AG04449 (cell line): ENCODE measurements around the gene OGN.

Source experiments
- CTCF ChIA-PET: fragments of 350-600 bp; formaldehyde crosslinking; extraction: SDS; loops from one replicate; lab custom pipeline; 2021; ENCODE audit warnings: antibody characterized with exemption; lab: Yijun Ruan, JAX
- POLR2A ChIA-PET: fragments of 400-600, 350-600 bp; formaldehyde crosslinking; extraction: SDS; loops from one replicate; lab custom pipeline; 2020; ENCODE audit warnings: antibody characterized with exemption, inconsistent platforms; lab: Yijun Ruan, JAX
- DNase-seq: peaks from one replicate; pipeline ENCODE4 v3.0.0-alpha.2; 2010; ENCODE audit warnings: low read depth, low spot score
- H3K4me3 ChIP-seq: 2 replicates; pipeline ENCODE4 v1.5.1; 2011; ENCODE audit warnings: low read depth, mild to moderate bottlenecking, control low read depth, low read length
- TF ChIP-seq, protein P1 (sequence below): IDR thresholded peaks from one replicate; pipeline ENCODE4 v1.5.1; 2011; ENCODE audit warnings: mild to moderate bottlenecking, moderate library complexity, low read length, control low read depth, inconsistent platforms; ENCODE audit not compliant: insufficient read depth; ENCODE audit errors: missing control alignments

Gene OGN

DNA sequence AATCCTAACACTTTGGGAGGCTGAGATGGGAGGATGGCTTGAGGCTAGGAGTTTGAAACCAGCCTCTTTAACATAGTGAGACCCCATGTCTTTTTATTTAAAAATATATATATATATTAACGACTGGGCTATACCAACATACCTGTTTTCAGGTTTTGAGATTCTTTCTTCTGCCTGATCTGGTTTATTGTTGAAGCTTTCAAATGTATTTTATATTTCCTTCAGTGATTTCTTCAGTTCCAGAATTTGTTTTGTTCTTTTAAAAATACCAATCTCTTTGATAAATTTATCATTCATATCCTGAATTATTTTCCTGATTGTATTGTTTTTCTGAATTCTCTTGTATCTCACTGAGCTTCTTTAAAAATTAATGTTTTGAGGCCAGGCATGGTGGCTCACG lies 31.2 kb downstream of the OGN start:
- ChIA-PET CTCF (no interaction called here), POLR2A (no interaction called here)
- TF ChIP-seq, protein P1, sequence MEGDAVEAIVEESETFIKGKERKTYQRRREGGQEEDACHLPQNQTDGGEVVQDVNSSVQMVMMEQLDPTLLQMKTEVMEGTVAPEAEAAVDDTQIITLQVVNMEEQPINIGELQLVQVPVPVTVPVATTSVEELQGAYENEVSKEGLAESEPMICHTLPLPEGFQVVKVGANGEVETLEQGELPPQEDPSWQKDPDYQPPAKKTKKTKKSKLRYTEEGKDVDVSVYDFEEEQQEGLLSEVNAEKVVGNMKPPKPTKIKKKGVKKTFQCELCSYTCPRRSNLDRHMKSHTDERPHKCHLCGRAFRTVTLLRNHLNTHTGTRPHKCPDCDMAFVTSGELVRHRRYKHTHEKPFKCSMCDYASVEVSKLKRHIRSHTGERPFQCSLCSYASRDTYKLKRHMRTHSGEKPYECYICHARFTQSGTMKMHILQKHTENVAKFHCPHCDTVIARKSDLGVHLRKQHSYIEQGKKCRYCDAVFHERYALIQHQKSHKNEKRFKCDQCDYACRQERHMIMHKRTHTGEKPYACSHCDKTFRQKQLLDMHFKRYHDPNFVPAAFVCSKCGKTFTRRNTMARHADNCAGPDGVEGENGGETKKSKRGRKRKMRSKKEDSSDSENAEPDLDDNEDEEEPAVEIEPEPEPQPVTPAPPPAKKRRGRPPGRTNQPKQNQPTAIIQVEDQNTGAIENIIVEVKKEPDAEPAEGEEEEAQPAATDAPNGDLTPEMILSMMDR = no peak
- no peak for DNase-seq
- no peak overlapping the region for H3K4me3 ChIP-seq

DNA sequence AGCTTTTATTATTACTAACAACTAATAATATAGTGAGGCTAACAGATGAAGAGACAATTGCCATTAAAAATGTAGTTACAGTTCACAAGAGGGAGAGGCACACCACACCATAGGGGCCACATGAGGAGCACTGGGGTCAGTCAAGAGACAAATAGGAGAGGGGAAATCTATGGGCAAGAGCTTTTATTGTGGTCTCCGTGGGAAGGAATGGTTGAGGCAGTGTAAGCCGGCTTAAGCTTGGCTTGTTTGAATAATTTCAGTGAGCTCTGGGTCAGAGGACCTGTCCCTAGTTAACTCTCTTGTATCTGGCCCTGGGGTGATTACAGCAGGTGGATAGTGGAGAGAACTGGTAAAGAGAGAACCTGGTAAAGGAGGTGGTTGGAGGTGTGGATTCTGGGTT lies 35.3 kb downstream of the OGN start:
- ChIA-PET CTCF (interaction anchor here (1.2 kb wide), 2 partner anchors 8 to 40 kb away, joined by 3 to 4 read pairs; no protein-coding TSS in a partner anchor), POLR2A (interaction anchor here (0.6 kb wide), 1 partner anchor 156 kb away, joined by 3 read pairs; no protein-coding TSS in a partner anchor)
- TF ChIP-seq, protein P1 = no peak
- H3K4me3 ChIP-seq = no peak overlapping the region
- DNase-seq = no peak

DNA sequence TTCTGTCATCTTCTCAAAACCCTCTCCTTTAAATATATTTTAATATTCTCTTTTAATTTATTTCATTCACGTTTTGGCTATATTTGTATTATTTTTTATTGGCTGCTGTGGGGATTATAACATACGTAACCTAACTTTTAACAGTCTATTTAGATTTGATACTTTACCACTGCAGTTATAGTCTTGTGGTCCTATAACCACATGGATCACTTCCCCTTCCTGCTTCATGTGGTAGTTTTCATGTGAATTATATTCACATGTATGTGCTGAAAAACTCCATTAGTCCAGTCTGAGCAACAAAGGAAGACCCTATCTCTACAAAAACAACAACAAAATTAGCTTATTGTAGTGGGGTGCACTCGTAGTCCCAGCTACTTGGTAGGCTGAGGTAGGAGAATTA lies 44.3 kb downstream of the OGN start:
- POLR2A ChIA-PET = no interaction called here
- no peak overlapping the region for H3K4me3 ChIP-seq
- DNase-seq = no peak

DNA sequence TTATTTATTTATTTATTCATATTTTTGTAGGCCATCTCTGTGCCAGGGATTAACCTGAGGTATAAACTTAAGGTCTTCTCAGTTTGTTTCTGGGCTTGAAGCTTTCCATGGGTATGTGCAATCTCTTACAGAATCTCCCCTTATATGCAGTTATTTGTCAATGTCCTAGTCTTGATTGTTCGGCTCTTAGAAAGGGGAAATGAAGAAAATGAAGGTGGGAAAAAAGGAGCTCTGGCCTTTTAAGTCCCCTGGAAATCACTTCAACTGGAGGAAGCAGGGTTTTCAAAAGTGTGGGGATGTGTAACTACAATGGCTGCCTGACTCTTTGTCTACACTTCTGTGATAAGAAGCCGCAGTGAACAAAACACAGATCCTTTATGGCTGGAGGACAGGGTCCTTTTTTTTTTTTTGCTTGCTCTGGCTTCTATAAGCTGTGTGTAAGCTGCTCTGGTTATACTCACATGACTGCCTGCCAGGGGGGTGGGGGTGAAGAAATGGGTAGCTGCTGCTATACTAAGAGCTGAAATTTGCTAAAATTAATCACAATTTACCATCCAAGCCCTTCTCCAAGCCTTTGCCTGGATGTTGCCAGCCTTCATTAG lies 44.9 kb downstream of the OGN start:
- POLR2A ChIA-PET = no interaction called here
- no peak for DNase-seq
- H3K4me3 ChIP-seq = no peak overlapping the region
- TF ChIP-seq, protein P1 = no peak
- CTCF ChIA-PET = no interaction called here

More for the DNA sequence above, 44.3 kb downstream of the OGN start:
- CTCF ChIA-PET = interaction anchor here (1.2 kb wide), 1 partner anchor 9 kb away, joined by 3 read pairs; no protein-coding TSS in a partner anchor
- TF ChIP-seq, protein P1 = no peak

DNA sequence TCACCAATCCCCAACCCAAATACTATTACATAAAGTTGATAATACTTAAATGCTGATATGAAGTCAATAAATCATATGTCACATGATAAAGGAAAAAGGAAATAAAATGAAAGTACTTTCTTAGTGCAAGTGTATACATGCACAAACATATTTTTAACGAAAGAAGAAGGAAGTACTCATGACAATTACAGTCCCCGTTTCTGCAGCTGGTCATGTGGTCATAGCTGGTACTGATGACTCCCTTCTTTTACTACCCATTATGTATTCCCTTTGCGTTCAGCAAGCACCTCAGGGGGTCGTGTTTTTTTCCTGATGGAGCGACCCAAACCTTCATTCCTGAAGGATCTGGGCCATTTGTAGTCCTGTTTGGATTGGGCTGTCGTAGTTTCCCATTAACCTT lies 51.3 kb downstream of the OGN start:
- DNase-seq = no peak
- no peak overlapping the region for H3K4me3 ChIP-seq
- ChIA-PET POLR2A (no interaction called here), CTCF (no interaction called here)
- TF ChIP-seq, protein P1 = no peak

DNA sequence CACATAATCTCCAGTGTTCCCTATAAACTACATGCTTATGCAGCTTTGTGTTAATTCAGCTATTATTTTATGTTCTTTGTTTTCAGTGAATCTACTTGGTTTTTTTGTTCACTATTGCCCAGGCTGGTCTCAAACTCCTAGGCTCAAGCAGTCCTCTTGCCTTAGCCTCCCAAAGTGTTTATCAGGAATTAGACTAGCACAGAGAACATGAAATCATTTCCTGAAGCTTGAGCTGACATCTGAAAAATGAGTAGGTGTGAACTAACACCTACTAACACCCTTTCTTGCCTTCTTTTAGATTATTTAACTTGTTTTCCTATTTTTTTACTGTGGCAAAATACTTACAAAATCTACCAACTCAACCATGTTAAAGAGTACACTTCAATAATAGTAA lies 53.6 kb downstream of the OGN start:
- ChIA-PET CTCF (interaction anchor here (0.8 to 2.0 kb wide), 5 partner anchors 10 to 284 kb away, joined by 3 to 4 read pairs (median 3); partner anchors contain the start of genes CENPP and NOL8), POLR2A (no interaction called here)
- no peak overlapping the region for H3K4me3 ChIP-seq
- TF ChIP-seq, protein P1 = no peak
- DNase-seq = no peak
